GM23338 (cell line): ENCODE results near the gene RWDD1. TPM values are rescaled to one million over a fixed set of nuclear protein-coding genes. Genes with fewer than 3 reads are reported as not detected.

Source experiments
- ATAC-seq: fragments of 200-7000 bp; cut with Tn5 transposase; 3 replicates; pipeline ENCODE4 v1.9.1; 2020
- DNase-seq: peaks from one replicate; pipeline ENCODE4 v3.0.0-alpha.2; 2015; ENCODE audit warnings: low spot score
- H2AFZ ChIP-seq: fragments of 200-600 bp; sonication (generic); 2 replicates; pipeline ENCODE4 v1.8.0; 2016; ENCODE audit warnings: antibody characterized with exemption, mild to moderate bottlenecking, moderate library complexity
- H3F3A ChIP-seq: fragments of 200-600 bp; sonication (generic); replicated peaks from 2 replicates; pipeline ENCODE4 v1.8.0; 2017; ENCODE audit warnings: antibody characterized with exemption, mixed run types, low read depth
- H3K27ac ChIP-seq: fragments of 200-600 bp; sonication (generic); 2 replicates; pipeline ENCODE4 v1.6.1; 2016; ENCODE audit warnings: low read depth
- H3K27me3 ChIP-seq: fragments of 200-600 bp; sonication (generic); 2 replicates; pipeline ENCODE4 v1.8.0; 2016; ENCODE audit warnings: mild to moderate bottlenecking, mixed run types, moderate library complexity; ENCODE audit not compliant: insufficient read depth
- H3K36me3 ChIP-seq: fragments of 200-600 bp; sonication (generic); 2 replicates; pipeline ENCODE4 v1.8.0; 2016; ENCODE audit warnings: mild to moderate bottlenecking; ENCODE audit not compliant: insufficient read depth
- H3K4me1 ChIP-seq: fragments of 200-600 bp; sonication (generic); 2 replicates; pipeline ENCODE4 v1.8.0; 2016; ENCODE audit warnings: mild to moderate bottlenecking, moderate library complexity; ENCODE audit not compliant: insufficient read depth
- H3K4me2 ChIP-seq: fragments of 200-600 bp; sonication (generic); 2 replicates; pipeline ENCODE4 v1.7.1; 2017; ENCODE audit warnings: mixed run types
- H3K4me3 ChIP-seq: fragments of 200-600 bp; sonication (generic); 2 replicates; pipeline ENCODE4 v1.6.1; 2016; ENCODE audit warnings: mixed run types
- H3K79me2 ChIP-seq: fragments of 200-600 bp; sonication (generic); replicated peaks from 2 replicates; pipeline ENCODE4 v1.8.0; 2017; ENCODE audit warnings: mild to moderate bottlenecking; ENCODE audit not compliant: insufficient read depth
- H3K9me2 ChIP-seq: fragments of 200-600 bp; sonication (generic); 2 replicates; pipeline ENCODE4 v1.8.0; 2017; ENCODE audit not compliant: insufficient read depth
- H4K20me1 ChIP-seq: fragments of 200-600 bp; sonication (generic); replicated peaks from 2 replicates; pipeline ENCODE4 v1.8.0; 2017; ENCODE audit warnings: mild to moderate bottlenecking; ENCODE audit not compliant: insufficient read depth
- H3K27ac Mint-ChIP-seq: 2 replicates; pipeline ENCODE4 v1.8.0; 2020; ENCODE audit warnings: inconsistent platforms, mild to moderate bottlenecking, moderate library complexity, mixed read lengths
- H3K27me3 Mint-ChIP-seq: 3 replicates; pipeline ENCODE4 v1.8.0; 2022; ENCODE audit warnings: low read depth, mild to moderate bottlenecking, moderate library complexity, mixed read lengths, inconsistent platforms; ENCODE audit not compliant: insufficient read depth, poor library complexity
- H3K36me3 Mint-ChIP-seq: 3 replicates; pipeline ENCODE4 v1.8.0; 2021; ENCODE audit warnings: low read depth, mild to moderate bottlenecking, inconsistent platforms, moderate library complexity, mixed read lengths
- H3K4me1 Mint-ChIP-seq: 3 replicates; pipeline ENCODE4 v1.8.0; 2020; ENCODE audit warnings: mild to moderate bottlenecking, inconsistent platforms, mixed read lengths
- H3K4me3 Mint-ChIP-seq: 3 replicates; pipeline ENCODE4 v1.8.0; 2021; ENCODE audit warnings: moderate library complexity, mild to moderate bottlenecking, inconsistent platforms, mixed read lengths
- H3K9me3 Mint-ChIP-seq: 3 replicates; pipeline ENCODE4 v1.8.0; 2020; ENCODE audit warnings: moderate library complexity, mild to moderate bottlenecking, inconsistent platforms, mixed read lengths
- CREB1 ChIP-seq: fragments of 250-450 bp; sonication (Bioruptor Pico); IDR thresholded peaks from 2 replicates; pipeline ENCODE4 v1.5.0; 2020; ENCODE audit warnings: low read depth, mild to moderate bottlenecking, moderate library complexity
- EZH2 ChIP-seq: fragments of 200-600 bp; sonication (generic); IDR thresholded peaks from one replicate; pipeline ENCODE4 v1.8.0; 2017; ENCODE audit warnings: antibody characterized with exemption, mild to moderate bottlenecking, low read depth; ENCODE audit not compliant: unreplicated experiment
- EZH2phosphoT487 ChIP-seq: fragments of 200-600 bp; sonication (generic); IDR thresholded peaks from one replicate; pipeline ENCODE4 v1.8.1; 2018; ENCODE audit warnings: antibody characterized with exemption; ENCODE audit not compliant: unreplicated experiment
- JUNB ChIP-seq: IDR thresholded peaks from one replicate; pipeline ENCODE4 v1.6.1; 2016; ENCODE audit warnings: antibody characterized with exemption; ENCODE audit not compliant: unreplicated experiment
- NANOG ChIP-seq: IDR thresholded peaks from 2 replicates; pipeline ENCODE4 v1.6.1; 2016; ENCODE audit warnings: antibody characterized with exemption, borderline replicate concordance
- POLR2AphosphoS5 ChIP-seq: IDR thresholded peaks from 2 replicates; pipeline ENCODE4 v1.6.1; 2016; ENCODE audit warnings: antibody characterized with exemption, low read depth
- STAT1 ChIP-seq: IDR thresholded peaks from one replicate; pipeline ENCODE4 v1.6.1; 2016; ENCODE audit warnings: antibody characterized with exemption; ENCODE audit not compliant: unreplicated experiment
- ZNF114 ChIP-seq: fragments of 250-450 bp; sonication (Bioruptor Pico); IDR thresholded peaks from 2 replicates; pipeline ENCODE4 v1.5.0; 2020; ENCODE audit warnings: mild to moderate bottlenecking, moderate library complexity
- ZNF331 ChIP-seq: fragments of 250-450 bp; sonication (Bioruptor Pico); IDR thresholded peaks from 2 replicates; pipeline ENCODE4 v1.5.0; 2020; ENCODE audit warnings: low read depth, mild to moderate bottlenecking, moderate library complexity
- polyA plus RNA-seq: library from polyadenylated mRNA; unstranded; fragments of >200 nt; fragmentation: Nextera tagmentation; extraction: Ambion mirVana; gene quantifications from 2 replicates; pipeline ENCODE4 v1.2.1, GENCODE V29; 2016
- total RNA-seq: library from RNA; depleted of rRNA; stranded (reverse); fragments of >200 nt; shearing (Covaris generic); gene quantifications from 2 replicates; pipeline ENCODE4 v1.2.3, GENCODE V29; 2014
- TF ChIP-seq, protein P1 (sequence below): IDR thresholded peaks from 2 replicates; pipeline ENCODE4 v1.6.1; 2016; ENCODE audit warnings: antibody characterized with exemption
- TF ChIP-seq, protein P2 (sequence below): fragments of 250-450 bp; sonication (Bioruptor Pico); IDR thresholded peaks from 2 replicates; pipeline ENCODE4 v1.5.0; 2020; ENCODE audit warnings: mild to moderate bottlenecking, moderate library complexity
- TF ChIP-seq, protein P3 (sequence below): IDR thresholded peaks from one replicate; pipeline ENCODE4 v1.6.1; 2018; ENCODE audit warnings: antibody characterized with exemption; ENCODE audit not compliant: unreplicated experiment
- TF ChIP-seq, protein P4 (sequence below), 2 experiments: fragments of 200-600 bp in 1 of 2; sonication (generic) in 1 of 2; conservative IDR thresholded peaks; 2 replicates each; pipeline versions ENCODE4 v1.5.1 to v1.6.1; 2016 to 2017; ENCODE audit warnings: antibody characterized with exemption in 2 of 2, low read depth in 2 of 2, mild to moderate bottlenecking in 2 of 2, moderate library complexity in 1 of 2

Gene RWDD1
- total and polyA plus RNA-seq, 2 experiments from 2014 or later = 20.2 to 171 TPM

DNA sequence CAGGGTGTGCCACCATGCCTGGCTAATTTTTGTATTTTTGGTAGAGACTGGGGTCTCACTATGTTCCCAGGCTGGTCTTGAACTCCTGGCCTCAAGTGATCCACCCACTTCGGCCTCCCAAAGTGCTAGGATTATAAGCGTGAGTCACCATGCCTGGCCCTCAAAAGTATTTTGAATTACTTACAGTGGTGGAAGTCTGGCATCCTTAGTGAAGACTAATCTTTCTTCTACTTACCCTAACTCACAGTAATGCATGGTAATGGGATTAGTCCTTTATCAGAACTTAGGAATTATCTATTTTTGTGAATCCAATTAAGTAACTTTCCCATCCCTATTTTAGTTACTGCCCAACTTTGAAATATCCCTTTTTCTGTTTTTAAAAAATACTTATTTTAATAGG, 3.9 kb downstream of the RWDD1 start:
- no peak for TF ChIP-seq ZNF114 (CRISPR knock-in tag)
- TF ChIP-seq, protein P1, sequence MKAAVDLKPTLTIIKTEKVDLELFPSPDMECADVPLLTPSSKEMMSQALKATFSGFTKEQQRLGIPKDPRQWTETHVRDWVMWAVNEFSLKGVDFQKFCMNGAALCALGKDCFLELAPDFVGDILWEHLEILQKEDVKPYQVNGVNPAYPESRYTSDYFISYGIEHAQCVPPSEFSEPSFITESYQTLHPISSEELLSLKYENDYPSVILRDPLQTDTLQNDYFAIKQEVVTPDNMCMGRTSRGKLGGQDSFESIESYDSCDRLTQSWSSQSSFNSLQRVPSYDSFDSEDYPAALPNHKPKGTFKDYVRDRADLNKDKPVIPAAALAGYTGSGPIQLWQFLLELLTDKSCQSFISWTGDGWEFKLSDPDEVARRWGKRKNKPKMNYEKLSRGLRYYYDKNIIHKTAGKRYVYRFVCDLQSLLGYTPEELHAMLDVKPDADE = no peak
- no peak for TF ChIP-seq POLR2AphosphoS5
- TF ChIP-seq EZH2 = no peak
- no peak for TF ChIP-seq NANOG
- TF ChIP-seq STAT1 = no peak
- TF ChIP-seq, protein P2, sequence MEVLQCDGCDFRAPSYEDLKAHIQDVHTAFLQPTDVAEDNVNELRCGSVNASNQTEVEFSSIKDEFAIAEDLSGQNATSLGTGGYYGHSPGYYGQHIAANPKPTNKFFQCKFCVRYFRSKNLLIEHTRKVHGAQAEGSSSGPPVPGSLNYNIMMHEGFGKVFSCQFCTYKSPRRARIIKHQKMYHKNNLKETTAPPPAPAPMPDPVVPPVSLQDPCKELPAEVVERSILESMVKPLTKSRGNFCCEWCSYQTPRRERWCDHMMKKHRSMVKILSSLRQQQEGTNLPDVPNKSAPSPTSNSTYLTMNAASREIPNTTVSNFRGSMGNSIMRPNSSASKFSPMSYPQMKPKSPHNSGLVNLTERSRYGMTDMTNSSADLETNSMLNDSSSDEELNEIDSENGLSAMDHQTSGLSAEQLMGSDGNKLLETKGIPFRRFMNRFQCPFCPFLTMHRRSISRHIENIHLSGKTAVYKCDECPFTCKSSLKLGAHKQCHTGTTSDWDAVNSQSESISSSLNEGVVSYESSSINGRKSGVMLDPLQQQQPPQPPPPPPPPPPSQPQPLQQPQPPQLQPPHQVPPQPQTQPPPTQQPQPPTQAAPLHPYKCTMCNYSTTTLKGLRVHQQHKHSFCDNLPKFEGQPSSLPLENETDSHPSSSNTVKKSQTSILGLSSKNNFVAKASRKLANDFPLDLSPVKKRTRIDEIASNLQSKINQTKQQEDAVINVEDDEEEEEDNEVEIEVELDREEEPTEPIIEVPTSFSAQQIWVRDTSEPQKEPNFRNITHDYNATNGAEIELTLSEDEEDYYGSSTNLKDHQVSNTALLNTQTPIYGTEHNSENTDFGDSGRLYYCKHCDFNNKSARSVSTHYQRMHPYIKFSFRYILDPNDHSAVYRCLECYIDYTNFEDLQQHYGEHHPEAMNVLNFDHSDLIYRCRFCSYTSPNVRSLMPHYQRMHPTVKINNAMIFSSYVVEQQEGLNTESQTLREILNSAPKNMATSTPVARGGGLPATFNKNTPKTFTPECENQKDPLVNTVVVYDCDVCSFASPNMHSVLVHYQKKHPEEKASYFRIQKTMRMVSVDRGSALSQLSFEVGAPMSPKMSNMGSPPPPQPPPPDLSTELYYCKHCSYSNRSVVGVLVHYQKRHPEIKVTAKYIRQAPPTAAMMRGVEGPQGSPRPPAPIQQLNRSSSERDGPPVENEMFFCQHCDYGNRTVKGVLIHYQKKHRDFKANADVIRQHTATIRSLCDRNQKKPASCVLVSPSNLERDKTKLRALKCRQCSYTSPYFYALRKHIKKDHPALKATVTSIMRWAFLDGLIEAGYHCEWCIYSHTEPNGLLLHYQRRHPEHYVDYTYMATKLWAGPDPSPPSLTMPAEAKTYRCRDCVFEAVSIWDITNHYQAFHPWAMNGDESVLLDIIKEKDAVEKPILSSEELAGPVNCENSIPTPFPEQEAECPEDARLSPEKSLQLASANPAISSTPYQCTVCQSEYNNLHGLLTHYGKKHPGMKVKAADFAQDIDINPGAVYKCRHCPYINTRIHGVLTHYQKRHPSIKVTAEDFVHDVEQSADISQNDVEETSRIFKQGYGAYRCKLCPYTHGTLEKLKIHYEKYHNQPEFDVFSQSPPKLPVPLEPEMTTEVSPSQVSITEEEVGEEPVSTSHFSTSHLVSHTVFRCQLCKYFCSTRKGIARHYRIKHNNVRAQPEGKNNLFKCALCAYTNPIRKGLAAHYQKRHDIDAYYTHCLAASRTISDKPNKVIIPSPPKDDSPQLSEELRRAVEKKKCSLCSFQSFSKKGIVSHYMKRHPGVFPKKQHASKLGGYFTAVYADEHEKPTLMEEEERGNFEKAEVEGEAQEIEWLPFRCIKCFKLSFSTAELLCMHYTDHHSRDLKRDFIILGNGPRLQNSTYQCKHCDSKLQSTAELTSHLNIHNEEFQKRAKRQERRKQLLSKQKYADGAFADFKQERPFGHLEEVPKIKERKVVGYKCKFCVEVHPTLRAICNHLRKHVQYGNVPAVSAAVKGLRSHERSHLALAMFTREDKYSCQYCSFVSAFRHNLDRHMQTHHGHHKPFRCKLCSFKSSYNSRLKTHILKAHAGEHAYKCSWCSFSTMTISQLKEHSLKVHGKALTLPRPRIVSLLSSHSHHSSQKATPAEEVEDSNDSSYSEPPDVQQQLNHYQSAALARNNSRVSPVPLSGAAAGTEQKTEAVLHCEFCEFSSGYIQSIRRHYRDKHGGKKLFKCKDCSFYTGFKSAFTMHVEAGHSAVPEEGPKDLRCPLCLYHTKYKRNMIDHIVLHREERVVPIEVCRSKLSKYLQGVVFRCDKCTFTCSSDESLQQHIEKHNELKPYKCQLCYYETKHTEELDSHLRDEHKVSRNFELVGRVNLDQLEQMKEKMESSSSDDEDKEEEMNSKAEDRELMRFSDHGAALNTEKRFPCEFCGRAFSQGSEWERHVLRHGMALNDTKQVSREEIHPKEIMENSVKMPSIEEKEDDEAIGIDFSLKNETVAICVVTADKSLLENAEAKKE = no peak
- TF ChIP-seq, protein P3, sequence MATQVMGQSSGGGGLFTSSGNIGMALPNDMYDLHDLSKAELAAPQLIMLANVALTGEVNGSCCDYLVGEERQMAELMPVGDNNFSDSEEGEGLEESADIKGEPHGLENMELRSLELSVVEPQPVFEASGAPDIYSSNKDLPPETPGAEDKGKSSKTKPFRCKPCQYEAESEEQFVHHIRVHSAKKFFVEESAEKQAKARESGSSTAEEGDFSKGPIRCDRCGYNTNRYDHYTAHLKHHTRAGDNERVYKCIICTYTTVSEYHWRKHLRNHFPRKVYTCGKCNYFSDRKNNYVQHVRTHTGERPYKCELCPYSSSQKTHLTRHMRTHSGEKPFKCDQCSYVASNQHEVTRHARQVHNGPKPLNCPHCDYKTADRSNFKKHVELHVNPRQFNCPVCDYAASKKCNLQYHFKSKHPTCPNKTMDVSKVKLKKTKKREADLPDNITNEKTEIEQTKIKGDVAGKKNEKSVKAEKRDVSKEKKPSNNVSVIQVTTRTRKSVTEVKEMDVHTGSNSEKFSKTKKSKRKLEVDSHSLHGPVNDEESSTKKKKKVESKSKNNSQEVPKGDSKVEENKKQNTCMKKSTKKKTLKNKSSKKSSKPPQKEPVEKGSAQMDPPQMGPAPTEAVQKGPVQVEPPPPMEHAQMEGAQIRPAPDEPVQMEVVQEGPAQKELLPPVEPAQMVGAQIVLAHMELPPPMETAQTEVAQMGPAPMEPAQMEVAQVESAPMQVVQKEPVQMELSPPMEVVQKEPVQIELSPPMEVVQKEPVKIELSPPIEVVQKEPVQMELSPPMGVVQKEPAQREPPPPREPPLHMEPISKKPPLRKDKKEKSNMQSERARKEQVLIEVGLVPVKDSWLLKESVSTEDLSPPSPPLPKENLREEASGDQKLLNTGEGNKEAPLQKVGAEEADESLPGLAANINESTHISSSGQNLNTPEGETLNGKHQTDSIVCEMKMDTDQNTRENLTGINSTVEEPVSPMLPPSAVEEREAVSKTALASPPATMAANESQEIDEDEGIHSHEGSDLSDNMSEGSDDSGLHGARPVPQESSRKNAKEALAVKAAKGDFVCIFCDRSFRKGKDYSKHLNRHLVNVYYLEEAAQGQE = no peak
- no peak for TF ChIP-seq ZNF331 (CRISPR knock-in tag)
- no peak for TF ChIP-seq JUNB
- TF ChIP-seq CREB1 (CRISPR knock-in tag) = no peak
- TF ChIP-seq EZH2phosphoT487 = no peak
- TF ChIP-seq, protein P4, sequence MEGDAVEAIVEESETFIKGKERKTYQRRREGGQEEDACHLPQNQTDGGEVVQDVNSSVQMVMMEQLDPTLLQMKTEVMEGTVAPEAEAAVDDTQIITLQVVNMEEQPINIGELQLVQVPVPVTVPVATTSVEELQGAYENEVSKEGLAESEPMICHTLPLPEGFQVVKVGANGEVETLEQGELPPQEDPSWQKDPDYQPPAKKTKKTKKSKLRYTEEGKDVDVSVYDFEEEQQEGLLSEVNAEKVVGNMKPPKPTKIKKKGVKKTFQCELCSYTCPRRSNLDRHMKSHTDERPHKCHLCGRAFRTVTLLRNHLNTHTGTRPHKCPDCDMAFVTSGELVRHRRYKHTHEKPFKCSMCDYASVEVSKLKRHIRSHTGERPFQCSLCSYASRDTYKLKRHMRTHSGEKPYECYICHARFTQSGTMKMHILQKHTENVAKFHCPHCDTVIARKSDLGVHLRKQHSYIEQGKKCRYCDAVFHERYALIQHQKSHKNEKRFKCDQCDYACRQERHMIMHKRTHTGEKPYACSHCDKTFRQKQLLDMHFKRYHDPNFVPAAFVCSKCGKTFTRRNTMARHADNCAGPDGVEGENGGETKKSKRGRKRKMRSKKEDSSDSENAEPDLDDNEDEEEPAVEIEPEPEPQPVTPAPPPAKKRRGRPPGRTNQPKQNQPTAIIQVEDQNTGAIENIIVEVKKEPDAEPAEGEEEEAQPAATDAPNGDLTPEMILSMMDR (conservative IDR thresholded peaks at IDR 0.05; ENCODE audit: low read depth in 2 of 2) = no peak
- H3K27ac Mint-ChIP-seq = no peak overlapping the region
- H3K27me3 ChIP-seq = no peaks in the 10 kb centered on the region
- H3K4me2 ChIP-seq = no peak overlapping the region
- H2AFZ ChIP-seq = no peak overlapping the region
- H3F3A ChIP-seq = peaks cover 11% of the 10 kb centered on the region
- peaks cover 4% of the 10 kb centered on the region; the same call in 2 of the 3 replicates for H3K4me1 Mint-ChIP-seq
- no peak overlapping the region for H3K4me3 Mint-ChIP-seq
- peaks cover 4% of the 10 kb centered on the region for H3K27me3 Mint-ChIP-seq
- DNase-seq (no peak), ATAC-seq (no peak)
- no peaks in the 10 kb centered on the region for H4K20me1 ChIP-seq
- no peaks in the 10 kb centered on the region for H3K36me3 ChIP-seq
- no peaks in the 10 kb centered on the region for H3K36me3 Mint-ChIP-seq
- peaks cover 81% of the 10 kb centered on the region for H3K79me2 ChIP-seq
- H3K4me3 ChIP-seq = no peak overlapping the region
- H3K9me2 ChIP-seq = no peaks in the 10 kb centered on the region
- peaks cover 8% of the 10 kb centered on the region; the same call in 1 of the 2 replicates for H3K4me1 ChIP-seq
- H3K27ac ChIP-seq = no peak overlapping the region
- no peaks in the 10 kb centered on the region; the same call in 2 of the 3 replicates for H3K9me3 Mint-ChIP-seq
